ENCODE results near the gene NID1.
"Not testable (repeated sequence)": the region's sequence is repeated elsewhere in the genome, so short reads cannot be mapped to it uniquely, and the experiment has no call there.

Gene NID1

DNA sequence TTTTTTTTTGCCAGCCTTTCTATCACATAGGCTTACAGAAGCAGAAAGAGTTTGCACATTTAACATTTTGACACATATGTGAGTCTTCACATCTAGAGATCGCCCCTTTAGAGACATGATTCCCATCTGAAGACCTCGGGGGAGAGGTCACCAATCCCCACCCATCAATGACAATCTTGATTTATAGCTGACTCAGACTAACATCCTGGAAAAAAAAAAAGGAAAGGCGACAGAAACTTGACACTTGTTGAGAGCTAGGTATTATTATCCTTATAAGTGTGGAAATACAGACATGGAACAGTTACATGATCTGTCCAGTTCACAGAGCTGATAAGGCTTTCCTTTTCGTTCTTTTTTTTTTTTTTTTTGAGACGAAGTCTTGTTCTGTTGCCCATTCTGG lies 28.0 kb upstream of the NID1 start:
- DNase-seq (ENCODE audit: low read depth): no peak

DNA sequence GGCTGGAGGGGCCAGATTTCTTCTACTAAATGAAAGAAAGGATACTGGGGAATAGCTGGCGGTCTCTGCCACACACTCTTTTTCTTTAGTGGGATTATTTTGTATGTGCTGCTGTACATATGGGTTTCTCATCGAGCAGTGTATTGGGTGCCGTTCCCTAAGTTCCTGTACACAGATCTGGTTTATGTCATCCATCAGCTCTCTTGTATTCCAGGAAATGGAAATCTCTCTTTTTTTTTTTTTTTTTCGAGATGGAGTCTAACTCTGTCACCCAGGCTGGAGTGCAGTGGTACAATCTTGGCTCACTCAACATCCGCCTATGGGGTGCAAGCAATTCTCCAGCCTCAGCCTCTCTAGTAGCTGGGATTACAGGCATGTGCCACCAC lies 27.0 kb upstream of the NID1 start:
- no peak for DNase-seq (ENCODE audit: low read depth)

DNA sequence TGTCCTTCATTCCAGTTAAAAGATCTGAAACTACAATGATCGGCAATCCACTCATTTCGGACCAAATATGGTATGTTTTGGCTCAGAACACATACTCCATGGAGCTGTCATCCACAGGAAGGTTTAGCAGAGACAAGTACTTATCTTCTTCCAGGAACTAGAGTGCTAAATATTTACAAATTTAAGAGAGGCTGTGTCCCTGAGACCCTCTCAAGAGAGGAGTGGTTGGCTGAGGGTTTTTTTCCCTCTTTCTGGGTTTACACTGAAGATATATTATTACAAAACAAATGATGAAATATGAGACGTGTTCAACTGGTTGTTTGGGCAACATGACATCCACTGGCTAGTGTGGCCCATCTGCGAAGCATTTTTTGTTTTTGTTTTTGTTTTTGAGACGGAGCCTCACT lies 25.9 kb upstream of the NID1 start:
- no peak for DNase-seq (ENCODE audit: low read depth)

DNA sequence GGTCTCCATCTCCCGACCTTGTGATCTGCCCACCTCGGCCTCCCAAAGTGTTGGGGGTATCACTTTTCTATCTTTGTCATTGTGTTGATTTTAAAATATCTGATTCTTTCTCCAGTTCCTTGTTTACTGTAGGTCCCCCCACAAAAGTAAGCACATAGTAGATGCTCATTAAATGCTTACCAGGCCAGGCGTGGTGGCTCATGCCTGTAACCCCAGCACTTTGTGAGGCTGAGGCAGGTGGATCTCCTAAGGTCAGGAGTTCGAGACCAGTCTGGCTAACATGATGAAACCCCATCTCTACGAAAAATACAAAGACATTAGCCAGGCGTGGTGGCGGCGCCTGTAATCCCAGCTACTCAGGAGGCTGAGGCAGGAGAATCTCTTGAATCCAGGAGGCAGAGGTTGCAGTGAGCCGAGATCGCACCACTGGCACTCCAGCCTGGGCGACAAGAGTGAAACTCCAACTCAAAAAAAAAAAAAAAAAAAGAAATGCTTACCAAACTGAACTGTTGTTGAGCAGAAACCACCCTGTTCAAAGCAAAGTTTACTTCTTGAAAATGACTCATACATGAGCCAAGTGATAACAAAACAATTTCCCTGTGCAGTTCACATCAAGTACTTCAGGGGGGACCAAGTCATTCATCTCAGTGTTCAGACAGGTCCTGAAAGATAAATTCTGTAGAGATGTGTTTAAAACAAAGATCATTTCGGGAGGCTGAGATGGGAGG lies 24.3 kb upstream of the NID1 start:
- DNase-seq (ENCODE audit: low read depth): no peak

DNA sequence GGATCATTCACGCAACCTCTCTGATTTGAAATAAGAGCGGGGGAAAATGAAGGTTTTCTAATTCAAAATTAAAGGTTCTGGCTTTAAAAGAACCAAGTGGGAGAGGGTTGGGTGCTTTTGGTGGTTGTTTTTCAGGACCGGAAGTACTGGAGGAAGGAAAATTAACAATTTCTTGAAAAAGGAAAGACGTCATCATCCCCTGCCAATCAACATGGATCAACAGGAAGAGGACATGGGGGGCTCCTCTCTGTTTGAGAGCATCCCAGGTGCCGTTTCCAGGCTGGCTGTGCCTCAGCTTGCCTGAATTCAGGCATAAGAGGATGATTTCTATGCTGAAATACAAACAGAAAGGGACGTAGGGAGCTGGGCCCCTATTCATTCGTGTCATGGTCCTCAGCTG lies 21.6 kb upstream of the NID1 start:
- no peak for DNase-seq (ENCODE audit: low read depth)

DNA sequence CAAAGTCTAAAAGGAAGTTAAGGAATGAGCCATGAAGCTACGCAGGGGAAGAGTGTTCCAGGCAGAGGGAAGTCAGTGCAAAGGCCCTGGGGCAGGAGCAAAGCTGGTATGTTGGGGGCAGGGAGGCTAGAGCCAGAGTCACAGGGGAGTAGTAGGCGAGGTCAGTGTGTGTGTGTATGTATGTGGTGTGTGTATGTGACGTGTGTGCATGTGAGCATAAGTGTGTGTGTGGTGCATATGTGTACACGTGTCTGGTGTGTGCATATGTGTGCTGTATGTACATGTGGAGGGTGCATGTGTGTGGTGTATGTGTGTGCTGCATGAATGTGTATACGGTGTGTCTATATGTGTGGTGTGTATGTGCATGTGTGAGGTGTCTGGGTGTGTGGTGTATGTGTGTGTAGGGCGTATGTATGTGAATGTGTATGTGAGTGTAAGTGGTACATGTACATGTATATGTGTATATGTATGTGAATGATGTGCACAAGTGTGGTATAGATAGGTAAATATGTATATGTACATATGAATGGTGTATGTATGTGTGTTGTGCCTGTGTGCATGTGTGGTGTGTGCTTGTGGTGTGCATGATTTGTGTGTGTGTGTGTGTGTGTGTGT lies 20.8 kb upstream of the NID1 start:
- no peak for DNase-seq (ENCODE audit: low read depth)

DNA sequence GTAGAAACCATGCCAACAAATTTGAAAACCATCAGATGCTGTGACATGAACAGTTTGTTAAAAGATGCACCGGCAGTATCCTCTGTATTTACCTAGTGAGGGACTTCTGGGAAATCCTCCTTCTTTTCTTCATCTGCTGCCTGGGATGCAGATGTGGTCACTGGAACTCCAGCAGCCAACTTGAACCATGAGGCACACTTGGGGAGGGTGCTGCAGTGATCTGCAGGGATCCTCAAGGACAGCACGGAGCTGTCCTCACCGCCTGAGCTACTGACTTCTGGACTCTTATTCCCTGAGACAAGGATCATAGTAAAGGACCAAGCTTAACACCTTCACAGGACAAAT lies 19.5 kb upstream of the NID1 start:
- DNase-seq (ENCODE audit: low read depth): no peak

DNA sequence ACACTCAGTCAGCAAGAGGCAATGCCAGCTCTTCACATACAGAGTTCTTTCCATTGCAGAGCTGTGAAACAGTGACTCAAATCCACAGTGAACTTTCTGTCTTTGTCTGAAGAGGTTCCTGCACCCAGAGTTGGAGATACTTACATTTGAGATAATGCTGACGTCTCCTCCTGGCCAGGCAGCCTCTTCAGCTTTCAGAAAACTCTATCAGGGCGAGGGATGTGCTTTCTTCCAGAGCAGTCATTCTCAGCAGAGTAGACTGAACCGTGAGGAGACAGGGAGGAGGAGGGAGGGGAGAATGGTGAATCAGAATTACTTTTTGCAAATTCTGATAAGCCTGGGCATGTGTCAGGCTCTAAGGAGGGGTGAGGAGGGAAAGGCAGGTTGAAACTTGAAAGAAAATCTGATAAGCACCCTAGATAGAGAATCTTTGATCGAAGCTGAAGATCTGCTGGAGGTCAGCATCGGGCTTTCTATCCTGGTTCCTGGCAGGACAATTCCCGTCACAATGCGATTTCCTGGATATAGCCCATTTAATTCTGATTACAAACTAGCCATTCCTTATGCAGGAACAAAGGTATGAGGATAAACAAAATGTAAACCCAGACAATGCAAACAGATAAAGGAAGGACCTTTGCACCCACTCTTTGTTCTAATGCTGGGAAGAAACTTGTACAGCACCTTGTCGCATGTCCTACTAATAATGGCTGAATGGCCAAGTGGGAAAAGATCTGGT lies 18.9 kb upstream of the NID1 start:
- DNase-seq (ENCODE audit: low read depth): no peak

DNA sequence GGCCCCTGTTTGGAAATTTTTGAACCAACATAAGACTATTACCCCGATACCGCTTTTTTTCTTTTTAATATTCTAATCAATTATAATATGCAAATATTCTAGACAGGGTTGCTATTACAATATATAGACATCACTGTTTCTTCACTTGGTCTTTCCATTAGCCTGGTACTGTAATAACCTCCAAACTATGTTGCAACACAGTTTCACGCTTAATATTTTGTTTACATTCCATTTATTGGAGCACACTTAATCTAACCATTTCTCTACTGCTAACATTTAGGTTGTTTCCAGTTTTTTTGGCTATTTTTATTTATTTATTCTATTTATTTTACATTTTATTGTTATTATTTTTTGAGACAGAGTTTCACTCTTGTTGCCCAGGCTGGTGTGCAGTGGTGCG lies 17.6 kb upstream of the NID1 start:
- no peak for DNase-seq (ENCODE audit: low read depth)

DNA sequence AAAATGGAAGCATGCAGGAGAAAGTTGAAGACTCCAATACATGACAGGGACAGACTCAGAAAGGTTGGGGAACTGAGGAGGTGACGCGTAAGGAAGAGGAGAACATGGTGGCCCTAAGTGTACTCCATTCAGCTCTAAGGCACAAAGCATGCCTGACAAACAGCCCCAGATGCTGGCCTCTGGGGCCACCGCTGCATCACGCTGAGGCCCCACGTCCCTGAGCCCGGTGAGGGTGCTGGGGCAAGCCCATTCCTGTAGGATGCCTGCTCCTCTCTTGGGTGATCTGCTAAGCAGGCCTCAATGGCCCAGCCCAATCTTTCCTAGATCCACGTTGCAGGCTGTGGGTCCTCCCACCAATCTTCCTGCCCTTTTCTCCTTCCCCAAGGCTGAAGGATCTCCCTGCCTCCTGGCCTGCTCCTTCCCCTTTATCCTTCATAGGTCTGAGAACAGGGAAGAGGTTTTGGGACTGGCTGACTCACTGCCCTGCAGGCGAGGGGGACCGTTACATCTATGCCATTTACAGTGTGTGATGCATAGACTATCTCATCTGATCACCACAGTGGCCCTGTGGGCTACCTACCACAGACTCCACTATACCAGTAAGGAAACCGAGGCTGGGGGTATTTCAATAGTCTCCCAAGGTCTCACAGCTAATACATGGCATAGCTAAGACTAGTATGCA lies 16.8 kb upstream of the NID1 start:
- DNase-seq (ENCODE audit: low read depth): no peak

DNA sequence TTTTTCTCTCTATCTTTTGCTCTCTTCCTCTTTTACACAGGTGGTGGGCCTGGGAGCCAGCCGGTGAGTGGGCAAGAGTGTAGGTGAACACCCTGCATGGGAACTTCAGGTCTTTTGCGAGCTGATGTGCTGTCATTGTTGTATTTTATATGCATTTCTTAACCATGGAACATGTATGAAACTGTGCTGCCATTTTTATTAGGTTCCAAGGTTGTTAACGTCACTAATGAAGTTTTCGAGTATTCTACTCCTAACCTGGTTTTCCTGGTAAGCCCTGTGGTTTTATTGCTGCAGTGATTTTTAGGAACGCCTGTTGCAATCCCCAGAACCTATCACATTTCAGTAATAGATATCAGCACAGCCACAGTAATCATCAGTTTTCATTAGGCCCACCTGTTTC lies 14.8 kb upstream of the NID1 start:
- no peak for DNase-seq (ENCODE audit: low read depth)

DNA sequence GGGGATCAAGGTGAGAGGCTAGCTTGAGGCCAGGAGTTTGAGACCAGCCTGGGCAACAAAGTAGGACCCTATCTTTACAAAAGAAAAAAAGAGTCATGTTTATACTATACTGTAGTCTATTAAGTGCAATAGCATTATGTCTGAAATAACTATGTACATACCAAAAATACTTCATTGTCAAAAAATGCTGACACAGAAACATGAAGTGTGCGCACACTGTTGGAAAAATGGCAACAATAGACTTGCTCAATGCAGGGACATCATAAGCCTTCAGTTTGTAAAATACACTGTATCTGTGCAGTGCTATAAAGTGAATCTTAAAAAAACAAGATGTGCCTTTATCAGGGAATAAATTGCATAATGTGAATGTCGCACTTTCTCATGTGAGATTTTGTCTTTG lies 14.1 kb upstream of the NID1 start:
- DNase-seq (ENCODE audit: low read depth): no peak

DNA sequence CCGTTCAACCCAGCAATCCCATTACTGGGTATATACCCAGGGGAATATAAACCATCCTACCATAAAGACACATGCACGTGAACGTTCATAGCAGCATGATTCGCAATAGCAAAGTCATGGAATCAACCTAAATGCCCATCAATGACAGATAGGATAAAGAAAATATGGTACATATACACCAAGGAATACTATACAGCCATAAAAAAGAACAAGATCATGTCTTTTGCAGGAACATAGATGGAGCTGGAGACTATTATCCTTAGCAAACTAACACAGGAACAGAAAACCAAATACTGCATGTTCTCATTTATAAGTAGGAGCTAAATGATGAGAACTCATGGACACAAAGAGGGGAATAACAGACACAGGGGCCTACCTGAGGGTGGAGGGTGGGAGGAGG lies 13.2 kb upstream of the NID1 start:
- not testable (repeated sequence) for DNase-seq (ENCODE audit: low read depth)

DNA sequence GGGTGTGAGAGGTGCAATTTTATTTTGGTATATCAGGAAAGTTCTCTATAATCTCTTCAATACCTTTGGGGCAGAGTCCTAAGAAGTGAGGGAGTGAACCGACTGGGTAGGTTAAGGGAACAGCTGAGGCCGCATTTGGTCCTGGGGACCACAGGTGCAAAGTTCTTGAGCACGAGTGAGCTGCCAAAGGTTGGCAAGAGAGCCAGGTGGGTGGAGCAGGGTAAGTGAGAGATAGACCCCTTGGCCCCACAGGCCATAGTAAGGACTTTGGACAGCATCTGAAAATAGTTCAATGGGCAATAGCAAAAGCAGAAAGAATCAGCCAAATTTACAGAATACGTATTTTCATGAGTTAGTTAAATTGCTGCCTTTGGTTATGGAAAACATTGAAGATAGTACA lies 11.0 kb upstream of the NID1 start:
- DNase-seq (ENCODE audit: low read depth): no peak

DNA sequence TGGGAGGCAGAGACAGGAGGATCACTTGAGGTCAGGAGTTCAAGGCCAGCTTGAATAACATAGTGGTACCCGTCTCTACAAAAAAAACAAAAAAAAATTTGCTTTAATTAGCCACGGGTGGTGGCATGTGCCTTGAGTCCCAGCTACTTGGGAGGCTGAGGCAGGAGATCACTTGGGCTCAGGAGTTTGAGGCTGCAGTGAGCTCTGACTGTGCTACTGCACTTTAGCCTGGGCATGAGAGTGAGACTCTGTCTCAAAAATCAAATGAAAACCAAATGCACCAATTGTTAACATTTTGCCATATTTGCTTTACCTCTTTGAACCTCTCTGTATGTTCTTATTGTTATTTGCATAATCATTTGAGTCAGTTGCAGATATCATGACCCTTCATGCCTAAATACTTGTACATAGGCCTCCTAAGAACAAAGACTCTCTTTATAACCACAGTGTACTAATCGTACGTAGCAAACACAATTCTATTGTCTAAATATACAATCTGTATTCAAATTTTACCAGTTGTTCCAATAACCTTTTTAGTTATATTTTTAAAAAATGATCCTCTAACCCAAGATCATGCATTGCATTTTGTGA lies 8.5 kb upstream of the NID1 start:
- no peak for DNase-seq (ENCODE audit: low read depth)

DNA sequence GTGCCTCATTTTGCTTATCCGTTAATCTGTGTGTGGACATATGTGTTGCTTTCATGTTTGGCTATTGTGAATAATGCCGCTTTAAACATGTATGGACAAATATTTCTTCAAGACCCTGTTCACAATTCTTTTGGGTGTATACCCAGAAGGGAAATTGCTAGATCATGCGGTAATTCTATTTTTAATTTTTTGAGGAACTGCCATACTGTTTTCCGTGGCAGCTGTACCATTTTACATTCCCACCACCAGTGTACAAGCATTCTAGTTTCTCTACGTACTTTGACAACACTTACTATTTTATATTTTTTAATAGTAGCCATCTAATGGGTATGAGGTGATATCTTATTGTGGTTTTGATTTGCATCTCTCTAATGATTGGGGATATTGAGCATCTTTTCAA lies 7.1 kb upstream of the NID1 start:
- DNase-seq (ENCODE audit: low read depth): no peak

DNA sequence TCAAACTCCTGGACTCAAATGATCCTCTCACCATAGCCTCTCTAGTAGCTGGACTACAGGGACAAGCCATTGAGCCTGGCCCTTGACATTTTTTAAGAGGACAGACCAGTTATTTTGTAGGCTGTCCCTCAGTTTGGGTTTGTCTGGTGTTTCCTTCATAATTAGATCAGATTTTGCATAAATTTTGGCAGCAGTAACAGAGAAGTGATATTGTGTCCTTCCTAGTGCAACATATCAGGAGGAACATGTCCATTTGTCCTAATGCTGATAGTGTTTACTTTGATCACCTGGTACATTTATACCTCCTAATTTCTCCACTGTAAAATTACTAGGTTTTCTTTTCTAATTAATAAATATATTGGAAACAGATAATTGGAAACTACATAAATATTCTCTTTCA lies 5.9 kb upstream of the NID1 start:
- DNase-seq (ENCODE audit: low read depth): no peak

DNA sequence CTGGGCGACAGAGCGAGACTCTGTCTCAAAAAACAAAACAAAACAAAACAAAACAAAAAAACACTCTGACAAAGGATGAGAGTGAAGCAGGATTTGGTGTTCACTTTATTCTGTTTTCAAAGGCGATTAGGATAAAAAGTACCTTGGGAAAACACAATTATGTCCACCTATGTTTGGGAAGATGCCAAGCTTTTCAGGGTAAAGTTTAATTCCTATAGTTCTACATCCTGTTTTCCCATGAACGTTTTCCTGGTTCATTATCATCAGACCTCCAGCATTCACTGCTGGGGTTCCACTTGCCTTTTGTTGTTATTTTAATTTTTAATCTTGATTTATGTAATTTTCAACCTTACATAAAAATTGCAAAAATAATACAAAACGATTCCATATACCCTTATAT lies 4.9 kb upstream of the NID1 start:
- DNase-seq (ENCODE audit: low read depth): no peak

DNA sequence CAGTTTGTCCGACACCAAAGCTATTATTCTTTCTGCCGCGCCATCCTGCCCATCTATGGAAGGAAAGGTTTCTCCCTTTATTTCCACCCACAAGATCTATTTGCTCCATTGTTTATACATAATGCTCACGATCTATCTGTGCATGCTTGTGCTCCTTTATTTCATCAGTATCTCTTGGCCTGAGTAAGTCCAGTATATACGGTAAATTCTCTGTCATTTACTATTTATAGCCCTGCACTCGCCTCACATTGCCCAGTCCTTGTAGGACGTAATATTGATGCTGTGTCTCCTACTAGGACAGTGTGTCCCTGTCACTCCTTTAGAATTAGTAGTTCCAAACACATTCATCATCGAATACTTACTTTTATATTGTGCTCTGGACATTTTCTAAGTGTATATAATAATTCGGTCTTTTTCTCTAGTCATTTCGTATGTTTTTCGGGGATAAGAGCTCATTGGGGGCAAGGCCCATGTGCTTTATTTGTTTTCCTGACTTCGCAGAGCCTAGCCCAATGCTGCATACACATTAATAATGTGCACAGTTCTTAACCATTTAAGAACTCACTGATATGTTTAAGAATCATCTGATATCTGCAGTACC lies 3.1 kb upstream of the NID1 start:
- DNase-seq (ENCODE audit: low read depth): no peak

DNA sequence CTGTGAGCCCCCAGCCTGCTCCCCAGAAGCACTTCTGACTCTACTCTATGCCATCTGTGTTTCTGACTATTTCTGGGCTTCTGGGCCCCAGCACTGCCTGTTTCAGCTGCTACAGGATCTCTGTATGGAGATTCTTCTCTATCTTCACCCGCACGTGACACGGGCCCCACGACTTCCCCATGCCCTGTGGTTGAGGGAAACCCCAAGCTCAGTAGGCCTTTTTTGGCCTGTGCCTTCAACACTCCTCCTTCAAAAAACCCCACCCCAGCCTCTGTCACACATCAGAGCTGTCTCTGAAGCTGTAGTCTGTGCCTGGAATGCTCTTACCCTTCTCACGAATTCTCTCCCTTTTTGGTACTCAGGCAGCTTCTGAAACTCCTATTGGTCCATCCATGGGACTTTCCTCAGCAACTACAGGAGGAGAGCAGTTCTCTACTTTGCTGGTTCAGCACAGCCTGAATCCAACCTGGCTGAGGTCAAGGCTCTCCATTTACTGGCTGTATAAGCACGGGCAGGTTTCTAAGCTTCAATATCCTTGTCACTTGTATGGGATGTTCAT lies 2.0 kb upstream of the NID1 start:
- DNase-seq (ENCODE audit: low read depth): peak; percentile 46

DNA sequence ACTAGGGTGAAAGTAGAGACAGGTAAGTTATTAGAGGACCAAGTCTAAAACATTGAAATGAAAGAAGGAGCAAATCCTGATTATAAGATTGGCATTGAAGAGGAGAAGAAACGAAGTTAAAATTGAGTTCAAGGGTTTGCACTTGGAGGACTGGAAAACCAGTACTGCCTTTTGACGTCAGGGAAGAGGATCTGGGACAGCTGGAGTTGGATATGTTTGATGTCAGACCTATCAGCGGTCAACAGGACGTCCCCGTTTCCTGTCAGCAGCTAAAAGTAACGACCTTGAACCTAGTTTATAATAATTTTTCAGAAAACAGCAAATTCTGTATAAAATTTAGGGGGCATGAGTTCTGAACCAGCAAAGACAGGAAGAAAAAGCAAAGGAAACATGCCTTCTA lies 1.2 kb upstream of the NID1 start:
- no peak for DNase-seq (ENCODE audit: low read depth)

DNA sequence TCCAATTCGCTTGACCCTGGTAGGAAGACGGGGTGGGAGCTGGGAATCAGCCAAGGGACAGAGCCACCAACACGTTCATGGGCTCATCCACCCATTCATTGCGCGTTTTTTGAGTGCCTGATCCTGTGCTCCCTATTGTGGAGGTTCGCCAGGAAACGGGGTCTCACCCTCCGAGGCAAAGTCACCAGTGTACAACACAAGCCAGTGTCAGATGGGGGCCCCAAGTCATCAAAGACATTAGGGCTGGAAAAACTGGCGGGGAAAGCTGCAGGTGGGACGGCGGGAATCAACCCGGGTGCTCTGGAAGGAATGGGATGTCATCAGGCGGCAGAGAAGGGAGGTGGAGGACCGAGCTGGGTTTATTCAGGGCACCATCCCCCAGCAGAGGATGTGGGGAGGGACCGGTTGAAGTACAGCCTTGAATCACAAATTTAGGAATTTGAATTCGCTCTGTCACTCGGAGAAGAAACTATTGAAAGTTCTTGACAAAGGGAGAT lies 667 bp upstream of the NID1 start:
- no peak for DNase-seq (ENCODE audit: low read depth)

Data from activated T-helper 9 cell treated with anti-CD3 and anti-CD28 coated beads, Interleukin-2, amount 50 U/mL, for 16 hours (primary cell).